C4-2B (cell line): ENCODE measurements around the gene CRADD.

Experiments used
- H3K27ac ChIP-seq: fragments of 450-650 bp; 2 replicates; pipeline ENCODE4 v1.5.1; 2017
- CTCF ChIP-seq: fragments of 450-650 bp; conservative IDR thresholded peaks from 2 replicates; pipeline ENCODE4 v1.5.1; 2017; ENCODE audit warnings: mild to moderate bottlenecking
- ZFX ChIP-seq: fragments of 450-650 bp; IDR thresholded peaks from 2 replicates; pipeline ENCODE4 v1.6.1; 2017

The CRADD gene

GRCh38 chr12:93825931-93826555 lies 148.9 kb downstream of the CRADD start:
- TF ChIP-seq ZFX: no peak

GRCh38 chr12:93827179-93827578 lies 150.0 kb downstream of the CRADD start:
- no peak overlapping the region for H3K27ac ChIP-seq
- TF ChIP-seq ZFX: no peak
- no peak for TF ChIP-seq CTCF

More at GRCh38 chr12:93825931-93826555, 148.9 kb downstream of the CRADD start:
- peak overlapping the region; percentile 56; the same call in 1 of the 2 replicates for H3K27ac ChIP-seq

- TF ChIP-seq CTCF (no peak), ZFX (no peak)
- H3K27ac ChIP-seq: no peak overlapping the region
Measured at GRCh38 chr12:93827669-93828068, 150.5 kb downstream of the CRADD start.

GRCh38 chr12:93829016-93829415 lies 151.8 kb downstream of the CRADD start:
- TF ChIP-seq ZFX: no peak
- TF ChIP-seq CTCF: no peak
- no peak overlapping the region for H3K27ac ChIP-seq

GRCh38 chr12:93831374-93831773 lies 154.2 kb downstream of the CRADD start:
- TF ChIP-seq CTCF (no peak), ZFX (no peak)
- no peak overlapping the region for H3K27ac ChIP-seq

GRCh38 chr12:93832131-93832530 lies 155.0 kb downstream of the CRADD start:
- TF ChIP-seq ZFX: no peak
- TF ChIP-seq CTCF: no peak
- H3K27ac ChIP-seq: no peak overlapping the region

- H3K27ac ChIP-seq: no peak overlapping the region
- TF ChIP-seq CTCF: no peak
- no peak for TF ChIP-seq ZFX
Measured at GRCh38 chr12:93833946-93834345, 156.8 kb downstream of the CRADD start.

GRCh38 chr12:93836620-93837260 lies 159.6 kb downstream of the CRADD start:
- no peak for TF ChIP-seq ZFX
- TF ChIP-seq CTCF: no peak
- no peak overlapping the region for H3K27ac ChIP-seq
